T follicular helper cell (primary cell): ENCODE results near the gene ZBTB8B.

Experiments
- DNase-seq: peaks from one replicate; pipeline ENCODE4 v3.0.0-alpha.2; 2020; ENCODE audit warnings: low read depth

The ZBTB8B gene

DNA sequence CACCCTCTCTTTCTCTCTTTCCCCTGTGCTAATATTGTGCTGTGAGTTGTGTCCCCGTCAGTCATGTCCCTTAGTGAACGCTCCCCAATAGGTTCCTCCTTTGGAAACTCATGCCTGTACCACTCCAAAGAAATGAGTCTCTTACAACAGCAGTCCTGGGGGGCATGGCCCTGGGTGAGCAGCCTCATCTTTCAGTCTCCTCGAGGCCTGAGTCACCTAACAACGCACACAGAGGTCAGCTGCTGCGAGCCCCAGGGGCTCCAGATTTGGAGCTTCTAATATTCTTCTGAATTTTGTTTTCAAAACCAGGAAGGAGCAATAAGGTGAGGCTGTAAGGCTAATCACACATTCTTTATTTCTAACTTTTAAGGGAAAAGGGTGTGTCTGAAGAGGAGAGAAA, 43.9 kb downstream of the ZBTB8B start:
- DNase-seq = no peak

DNA sequence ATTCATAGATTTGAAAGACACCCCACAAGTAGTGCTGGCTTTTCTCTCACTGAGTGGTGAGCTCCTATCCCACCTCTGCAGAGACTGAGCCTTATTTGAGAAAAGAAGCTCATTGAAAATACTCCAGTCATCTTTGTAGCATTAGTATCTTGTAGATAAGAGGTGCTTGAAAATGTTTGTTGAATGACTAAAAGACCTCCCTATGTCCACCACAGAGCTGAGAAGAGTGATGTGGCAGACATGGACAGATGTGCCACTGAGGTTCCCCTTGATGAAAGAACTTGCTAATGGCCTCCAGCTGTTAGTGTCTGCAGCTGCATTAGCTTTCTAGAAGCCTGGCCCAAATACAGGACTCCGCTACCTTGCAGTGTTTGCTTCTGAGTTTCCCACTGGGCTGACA, 45.1 kb downstream of the ZBTB8B start:
- no peak for DNase-seq
